Measurements from ENCODE around the gene IL23R.

GRCh38 chr1:67264899-67265298, 98.6 kb downstream of the IL23R start:
- TF ChIP-seq EZH2 (IDR thresholded peaks at IDR 0.05; ENCODE audit: insufficient read depth, poor library complexity, severe bottlenecking), result no peak
- TF ChIP-seq EZH2phosphoT487 (IDR thresholded peaks at IDR 0.05; ENCODE audit: insufficient read depth, low read depth), result no peak

Data from GM23248 (cell line).